Stimulated activated CD8-positive, alpha-beta memory T cell treated with anti-CD3 and anti-CD28 coated beads, Interleukin-7, amount 100 ng/mL, for 48 hours (primary cell): ENCODE data around the gene OR2T2.
"Not testable (repeated sequence)": the region's sequence is repeated elsewhere in the genome, so short reads cannot be mapped to it uniquely, and the experiment has no call there.

ENCODE experiments used
- DNase-seq, 2 donors: peaks; one replicate each; pipeline ENCODE4 v3.0.0-alpha.2; 2020; ENCODE audit warnings: low read depth in 1 of 2; ENCODE audit errors: extremely low read depth in 1 of 2

Gene OR2T2

DNA sequence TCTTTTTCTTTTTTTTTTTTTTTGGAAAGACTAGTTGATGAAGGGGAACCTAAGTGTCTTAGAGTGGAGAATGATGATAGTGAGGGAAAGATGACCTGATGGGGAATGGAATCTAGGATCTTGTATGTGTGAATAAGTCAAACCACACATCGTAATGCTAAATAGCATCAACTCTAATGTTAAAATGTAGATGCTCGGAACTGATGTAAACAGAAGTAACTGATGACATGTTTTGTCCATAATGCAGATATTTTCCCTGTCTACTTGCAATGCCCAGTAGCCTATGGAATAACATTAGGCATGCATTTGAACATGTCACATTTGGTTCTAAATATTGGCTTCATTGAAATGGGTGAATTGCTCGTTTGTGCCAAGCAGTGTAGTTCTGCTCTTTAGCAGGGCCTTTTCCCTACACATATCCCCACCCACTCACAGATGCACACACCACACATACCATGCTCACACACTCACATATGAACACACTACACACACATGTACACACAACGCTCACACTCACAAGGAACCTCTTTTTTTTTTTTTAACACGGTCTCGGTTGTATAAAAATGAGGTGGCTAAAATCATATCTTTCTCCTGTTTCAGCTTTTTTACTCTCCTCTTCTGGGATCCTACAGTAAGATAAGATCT lies 4.5 kb downstream of the OR2T2 start:
- not testable (repeated sequence) for DNase-seq

DNA sequence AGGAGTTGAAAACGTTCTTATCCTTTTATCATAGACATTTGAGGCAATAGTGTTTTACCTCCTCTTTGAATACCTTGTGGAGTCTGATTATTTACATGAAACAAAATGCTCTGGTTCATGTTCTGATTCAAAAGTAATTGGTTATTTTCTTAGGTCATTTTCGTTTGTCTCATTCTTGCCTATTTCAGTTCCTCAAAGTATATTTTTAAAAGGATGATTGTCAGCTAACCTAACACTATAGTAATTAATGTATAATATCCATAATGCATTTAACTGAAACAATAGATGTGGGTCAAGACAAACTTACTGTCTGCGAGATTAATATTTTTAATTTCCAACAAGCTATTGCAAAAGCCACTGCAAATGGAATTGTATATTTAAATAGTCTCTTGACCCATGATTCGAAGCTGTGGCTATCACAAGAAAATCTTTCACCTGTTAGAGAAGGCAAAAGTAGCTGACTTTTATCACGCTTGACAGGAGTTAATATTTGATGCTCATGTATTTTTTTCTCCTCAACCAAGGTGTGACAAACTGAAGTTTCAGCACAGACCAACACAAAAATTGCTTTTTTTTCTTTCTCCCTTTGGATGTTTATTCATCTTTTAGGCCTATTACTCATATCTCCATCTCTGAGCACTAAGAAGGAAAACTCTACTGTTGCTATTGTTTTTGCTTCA lies 5.2 kb downstream of the OR2T2 start:
- DNase-seq = not testable (repeated sequence)

DNA sequence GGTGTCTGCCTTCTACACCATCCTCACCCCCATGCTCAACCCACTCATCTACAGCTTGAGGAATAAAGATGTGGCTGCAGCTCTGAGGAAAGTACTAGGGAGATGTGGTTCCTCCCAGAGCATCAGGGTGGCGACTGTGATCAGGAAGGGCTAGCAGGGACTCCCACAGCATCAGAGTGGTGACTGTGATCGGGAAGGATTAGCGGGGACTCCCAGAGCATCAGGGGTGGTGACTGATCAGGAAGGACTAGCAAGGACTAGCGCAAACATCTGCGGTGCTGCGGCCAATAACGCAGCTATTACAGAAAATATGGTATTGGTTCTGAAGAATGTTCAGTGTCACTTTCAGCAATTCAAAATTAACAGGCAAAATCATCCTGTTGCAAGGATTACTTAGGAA lies 8.2 kb downstream of the OR2T2 start:
- not testable (repeated sequence) for DNase-seq

DNA sequence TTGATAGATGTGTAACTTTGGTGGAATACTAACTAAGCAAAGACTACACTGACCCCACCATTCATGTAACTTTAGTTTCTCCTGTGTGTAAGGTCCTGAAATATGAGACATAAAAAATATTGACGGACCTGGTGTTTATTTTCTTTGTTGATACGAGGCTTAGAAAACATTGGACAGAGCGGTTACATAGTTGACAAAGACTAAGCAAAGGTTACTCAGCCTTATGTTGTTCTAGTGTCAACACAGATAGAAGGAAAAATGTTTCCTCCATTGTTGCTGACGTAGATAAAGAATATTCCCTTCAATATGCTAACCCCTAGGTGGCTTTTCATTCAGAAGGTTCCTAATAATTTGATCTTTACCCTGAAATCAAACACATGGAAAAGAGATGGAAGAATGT lies 9.6 kb downstream of the OR2T2 start:
- not testable (repeated sequence) for DNase-seq

DNA sequence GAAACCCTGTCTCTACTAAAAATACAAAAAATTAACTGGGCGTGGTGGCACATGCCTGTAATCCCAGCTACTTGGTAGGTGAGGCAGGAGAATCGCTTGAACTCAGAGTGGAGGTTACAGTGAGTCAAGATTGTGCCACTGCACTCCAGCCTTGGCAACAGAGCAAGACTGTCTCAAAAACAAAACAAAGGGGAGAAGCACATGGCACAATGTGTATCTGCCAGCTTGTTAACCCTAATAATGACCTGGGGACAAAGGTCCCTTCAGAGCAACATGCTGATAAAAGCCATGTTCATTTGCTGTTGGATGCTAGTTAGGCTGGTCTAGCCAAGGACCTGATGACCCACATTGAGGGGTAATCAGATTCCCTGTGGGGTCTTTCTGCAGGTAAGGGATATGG lies 11.2 kb downstream of the OR2T2 start:
- not testable (repeated sequence) for DNase-seq

DNA sequence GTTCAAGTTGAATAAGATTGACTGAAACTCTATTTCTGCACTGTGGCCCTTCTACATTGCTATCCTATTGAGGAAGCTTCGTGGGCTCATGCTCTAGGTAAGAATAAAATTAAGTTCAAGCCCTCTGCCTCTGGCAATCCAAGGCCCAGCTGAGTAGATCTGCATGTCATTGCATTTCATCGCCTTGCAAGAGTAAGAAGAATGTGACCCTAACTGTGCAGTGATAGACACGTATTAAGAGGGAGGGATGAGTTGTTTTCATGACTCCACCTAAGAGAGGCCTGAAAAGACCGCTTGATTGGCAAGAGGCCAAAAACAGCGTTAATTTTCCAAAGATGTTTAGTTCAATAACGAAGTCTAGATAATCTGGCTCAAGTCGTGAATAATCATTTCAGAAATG lies 13.7 kb downstream of the OR2T2 start:
- DNase-seq = not testable (repeated sequence)

DNA sequence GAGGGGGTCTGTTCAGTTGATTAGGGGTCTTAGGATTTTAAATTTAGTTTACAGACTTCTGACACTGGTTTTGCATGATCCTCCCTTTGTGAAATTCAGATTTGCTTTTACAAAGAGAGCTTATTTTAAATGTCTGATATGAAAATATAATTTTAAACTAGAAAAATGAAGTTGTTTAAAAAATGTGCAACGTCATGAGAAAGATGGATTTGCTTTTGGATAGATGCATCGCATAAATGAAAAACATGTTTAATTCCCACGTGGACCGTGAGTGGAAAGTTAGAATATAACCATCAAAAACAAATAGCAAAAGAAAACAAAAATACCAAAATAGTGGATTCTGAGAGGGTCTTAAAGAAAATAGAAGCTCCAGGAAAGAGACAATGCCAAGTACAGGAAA lies 25.7 kb downstream of the OR2T2 start:
- DNase-seq = no peak

DNA sequence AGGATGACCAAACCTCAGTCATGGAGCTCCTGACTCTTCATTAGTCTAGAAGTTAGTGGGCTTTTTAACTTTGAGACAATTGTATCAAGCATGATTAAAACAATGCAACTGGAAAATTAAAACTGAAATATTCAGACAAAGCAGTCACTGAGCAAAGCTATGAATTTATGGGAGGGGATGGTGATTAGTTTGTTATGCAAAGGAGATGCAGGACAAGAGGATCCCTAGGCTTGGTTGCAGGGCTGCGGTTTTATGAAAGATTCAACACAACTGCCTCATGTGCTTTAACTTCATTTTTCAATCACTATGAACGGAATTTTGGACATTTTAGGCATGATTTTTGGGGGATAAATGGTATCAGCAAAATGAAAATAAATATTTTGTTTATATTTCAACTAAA lies 26.7 kb downstream of the OR2T2 start:
- not testable (repeated sequence) for DNase-seq

DNA sequence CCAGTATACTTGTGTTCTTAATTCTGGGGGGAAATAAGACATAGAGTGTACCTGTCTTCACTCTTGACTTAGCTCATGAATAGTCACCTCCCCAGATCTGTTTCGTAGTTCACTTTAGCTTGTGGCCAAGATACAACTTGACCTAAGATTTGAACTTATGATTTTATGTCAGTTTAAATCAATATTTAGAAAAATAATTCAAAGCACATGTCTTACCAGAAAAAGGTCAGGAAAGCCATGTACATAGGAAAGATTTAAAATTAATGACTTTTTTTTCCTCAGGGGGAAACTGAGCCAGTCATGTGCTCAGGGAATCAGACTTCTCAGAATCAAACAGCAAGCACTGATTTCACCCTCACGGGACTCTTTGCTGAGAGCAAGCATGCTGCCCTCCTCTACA lies 27.6 kb downstream of the OR2T2 start, which contains the start of gene OR2T3:
Gene OR2T3, plus strand, starts transcription at position 301 of the 400 bp plus-strand sequence. Its CDS starts 0 bp downstream, at position 301.
- DNase-seq = not testable (repeated sequence)

DNA sequence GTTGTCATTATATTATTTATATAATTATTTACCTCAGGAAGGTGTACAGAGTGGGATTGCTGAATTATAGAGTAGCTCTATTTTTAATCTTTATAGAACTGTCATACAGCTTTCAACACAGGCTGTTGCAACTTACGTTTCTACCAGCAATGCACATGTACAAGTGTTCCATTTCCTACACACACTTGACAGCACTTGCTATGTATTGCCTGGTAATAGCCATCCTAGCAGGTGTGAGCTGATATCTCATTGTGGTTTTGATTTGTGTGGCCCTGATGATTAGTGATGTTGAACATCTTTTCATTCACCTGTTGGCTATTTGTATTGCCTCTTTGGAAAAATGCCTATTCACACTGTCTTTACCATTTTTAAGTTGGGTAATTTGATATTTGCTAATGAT lies 30.2 kb downstream of the OR2T2 start:
- not testable (repeated sequence) for DNase-seq

DNA sequence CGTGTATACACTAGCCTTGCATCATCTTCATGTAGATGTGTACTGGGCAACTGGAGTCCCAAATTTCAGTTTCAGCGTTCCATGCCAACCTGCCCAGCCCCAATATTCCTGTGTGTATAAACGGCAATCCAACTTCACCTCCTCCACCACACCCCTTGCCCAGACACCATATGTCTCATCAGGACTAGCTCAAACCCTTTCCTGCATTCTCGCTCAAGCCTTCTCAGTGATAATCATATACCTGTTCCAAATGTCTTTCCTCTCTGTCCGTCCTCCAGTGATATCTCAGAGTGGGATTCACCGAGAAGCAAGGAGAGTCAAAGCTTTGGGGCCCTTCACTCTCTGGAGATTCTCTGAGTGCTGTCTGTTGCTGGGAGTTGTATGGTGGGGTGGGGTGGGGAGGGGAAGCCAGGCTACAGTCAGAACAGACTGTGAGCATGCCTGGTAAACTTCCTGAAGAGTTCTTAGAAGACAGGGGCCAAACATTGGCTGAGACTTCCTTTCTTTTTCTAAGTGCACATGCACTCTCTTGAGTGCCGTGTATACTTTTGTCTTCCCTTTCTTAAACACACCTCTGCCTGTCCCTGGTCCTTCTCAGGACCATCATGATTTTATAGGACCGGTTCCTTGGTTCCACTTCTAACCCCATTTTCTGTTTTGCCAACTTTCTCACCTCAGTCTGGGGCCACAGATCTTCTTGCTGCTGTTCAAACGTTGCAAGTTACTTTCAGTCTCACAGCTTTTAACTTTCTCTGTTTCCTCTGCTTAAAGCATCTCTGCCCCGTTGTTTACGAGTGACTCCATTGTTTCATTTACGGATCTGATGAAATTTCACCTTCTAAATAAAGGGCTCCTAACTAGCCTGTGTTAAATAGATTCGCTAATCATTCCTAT lies 36.5 kb downstream of the OR2T2 start:
- DNase-seq = not testable (repeated sequence)

DNA sequence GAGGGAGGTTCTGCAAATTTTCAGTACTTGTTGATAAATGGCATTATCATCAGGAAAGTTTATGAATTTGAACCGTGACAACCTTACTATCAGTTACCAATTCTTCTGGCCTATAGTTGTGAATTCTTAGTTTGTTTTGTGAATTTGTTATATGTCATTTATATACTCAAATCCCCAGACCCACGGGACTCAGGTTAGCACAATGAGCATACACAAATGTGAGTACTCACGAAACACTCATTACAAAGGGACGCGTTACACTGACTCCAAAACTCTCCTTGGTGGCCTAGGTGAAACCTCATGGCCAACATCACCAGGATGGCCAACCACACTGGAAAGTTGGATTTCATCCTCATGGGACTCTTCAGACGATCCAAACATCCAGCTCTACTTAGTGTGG lies 42.9 kb downstream of the OR2T2 start, which contains the start of gene OR2T5:
Gene OR2T5, plus strand, starts transcription at position 301 of the 400 bp plus-strand sequence. Its CDS starts 0 bp downstream, at position 301.
- not testable (repeated sequence) for DNase-seq

DNA sequence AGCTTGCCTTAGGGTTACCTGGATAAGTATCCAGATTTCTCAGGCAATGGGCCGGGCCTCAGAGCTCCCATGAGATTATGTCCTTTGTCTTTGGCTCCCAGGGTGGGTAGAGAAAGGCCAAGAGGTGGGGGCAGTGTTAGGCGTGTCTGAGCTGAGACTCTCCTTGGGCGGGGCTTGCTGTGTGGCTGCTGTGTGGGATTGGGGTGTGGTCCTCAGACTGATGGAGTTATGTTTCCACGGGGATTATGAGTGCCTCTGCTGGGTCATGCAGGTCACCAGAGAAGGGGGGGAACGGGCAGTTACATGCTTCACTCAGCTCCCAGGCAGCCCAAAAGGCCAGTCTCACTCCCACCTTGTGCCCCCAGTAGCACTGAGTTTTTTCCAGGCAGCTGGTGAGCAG lies 51.2 kb downstream of the OR2T2 start:
- DNase-seq = not testable (repeated sequence)

DNA sequence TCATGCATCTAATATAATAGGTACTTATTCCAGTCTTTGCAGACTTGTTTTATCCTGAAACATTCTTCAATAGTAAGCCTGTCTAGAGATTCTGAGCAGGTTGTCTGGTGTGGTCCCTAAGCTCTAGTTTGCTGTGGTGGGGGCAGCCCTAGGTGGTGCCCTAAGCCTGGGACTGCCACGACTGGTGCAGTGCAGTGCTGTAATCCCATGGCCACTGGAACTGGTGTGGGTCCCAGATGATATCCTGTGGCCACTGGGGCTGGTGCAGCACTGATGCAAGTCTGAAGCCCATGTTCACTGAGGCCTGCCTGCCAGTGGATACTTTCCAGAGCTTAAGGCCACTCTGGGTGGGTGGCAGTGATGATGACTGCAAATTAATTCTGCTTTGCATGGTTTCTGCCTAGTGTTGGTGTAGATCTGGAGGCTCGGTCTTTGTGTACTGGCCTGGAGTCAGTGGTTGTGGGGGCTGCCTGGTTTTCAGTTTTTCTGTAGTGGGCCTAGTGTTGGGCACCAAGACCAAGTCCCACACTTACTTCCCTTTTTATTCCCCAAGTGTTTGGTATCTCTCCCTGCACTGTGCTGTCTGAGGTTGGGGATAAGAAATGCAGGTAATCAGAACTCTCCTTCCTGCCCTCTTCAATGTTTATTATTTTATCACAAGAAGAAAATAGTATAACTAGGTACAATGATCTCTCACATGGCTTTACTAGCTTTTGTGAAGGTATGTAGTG lies 55.0 kb downstream of the OR2T2 start:
- not testable (repeated sequence) for DNase-seq
